ENCODE measurements around the gene CXCL13. TPM values are rescaled to one million over a fixed set of nuclear protein-coding genes. Genes with fewer than 3 reads are reported as not detected.

CXCL13 gene
- total and polyA plus RNA-seq, 2 of the 13 experiments (the other 11 are each of a cell fraction or from before 2014, with no cell fraction given) = not detected

DNA sequence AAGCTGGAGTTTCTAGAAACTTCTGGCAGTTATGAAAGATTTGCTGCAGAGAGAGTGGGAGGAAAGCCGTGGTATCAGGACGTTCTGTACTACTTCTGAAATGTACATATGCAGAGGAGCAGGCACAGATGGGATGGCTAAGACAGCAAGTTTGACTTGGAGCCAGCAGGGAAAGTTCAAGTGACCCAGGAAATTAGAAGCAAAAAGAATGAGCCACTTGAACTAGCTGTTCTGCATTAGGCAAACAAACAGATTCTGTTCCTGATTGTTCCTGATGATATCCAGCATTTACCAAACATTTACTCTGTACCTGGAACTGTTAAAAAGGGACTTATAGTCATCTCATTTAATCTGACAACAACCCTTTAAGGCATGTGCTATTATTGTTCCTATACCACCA lies 41.4 kb upstream of the CXCL13 start (continued):
- TF ChIP-seq, protein P1, sequence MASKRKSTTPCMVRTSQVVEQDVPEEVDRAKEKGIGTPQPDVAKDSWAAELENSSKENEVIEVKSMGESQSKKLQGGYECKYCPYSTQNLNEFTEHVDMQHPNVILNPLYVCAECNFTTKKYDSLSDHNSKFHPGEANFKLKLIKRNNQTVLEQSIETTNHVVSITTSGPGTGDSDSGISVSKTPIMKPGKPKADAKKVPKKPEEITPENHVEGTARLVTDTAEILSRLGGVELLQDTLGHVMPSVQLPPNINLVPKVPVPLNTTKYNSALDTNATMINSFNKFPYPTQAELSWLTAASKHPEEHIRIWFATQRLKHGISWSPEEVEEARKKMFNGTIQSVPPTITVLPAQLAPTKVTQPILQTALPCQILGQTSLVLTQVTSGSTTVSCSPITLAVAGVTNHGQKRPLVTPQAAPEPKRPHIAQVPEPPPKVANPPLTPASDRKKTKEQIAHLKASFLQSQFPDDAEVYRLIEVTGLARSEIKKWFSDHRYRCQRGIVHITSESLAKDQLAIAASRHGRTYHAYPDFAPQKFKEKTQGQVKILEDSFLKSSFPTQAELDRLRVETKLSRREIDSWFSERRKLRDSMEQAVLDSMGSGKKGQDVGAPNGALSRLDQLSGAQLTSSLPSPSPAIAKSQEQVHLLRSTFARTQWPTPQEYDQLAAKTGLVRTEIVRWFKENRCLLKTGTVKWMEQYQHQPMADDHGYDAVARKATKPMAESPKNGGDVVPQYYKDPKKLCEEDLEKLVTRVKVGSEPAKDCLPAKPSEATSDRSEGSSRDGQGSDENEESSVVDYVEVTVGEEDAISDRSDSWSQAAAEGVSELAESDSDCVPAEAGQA (IDR thresholded peaks at IDR 0.05; ENCODE audit: low read depth) = no peak
- TF ChIP-seq, protein P1 (CRISPR knock-in tag; IDR thresholded peaks at IDR 0.05; ENCODE audit: borderline replicate concordance) = no peak
- TF ChIP-seq SP5 (CRISPR knock-in tag; IDR thresholded peaks at IDR 0.05; ENCODE audit: borderline replicate concordance, low read depth) (no peak), ARHGAP35 (CRISPR knock-in tag; IDR thresholded peaks at IDR 0.05; ENCODE audit: borderline replicate concordance) (no peak)
- TF ChIP-seq, protein P2, sequence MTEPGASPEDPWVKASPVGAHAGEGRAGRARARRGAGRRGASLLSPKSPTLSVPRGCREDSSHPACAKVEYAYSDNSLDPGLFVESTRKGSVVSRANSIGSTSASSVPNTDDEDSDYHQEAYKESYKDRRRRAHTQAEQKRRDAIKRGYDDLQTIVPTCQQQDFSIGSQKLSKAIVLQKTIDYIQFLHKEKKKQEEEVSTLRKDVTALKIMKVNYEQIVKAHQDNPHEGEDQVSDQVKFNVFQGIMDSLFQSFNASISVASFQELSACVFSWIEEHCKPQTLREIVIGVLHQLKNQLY (CRISPR knock-in tag; IDR thresholded peaks at IDR 0.05) = no peak

DNA sequence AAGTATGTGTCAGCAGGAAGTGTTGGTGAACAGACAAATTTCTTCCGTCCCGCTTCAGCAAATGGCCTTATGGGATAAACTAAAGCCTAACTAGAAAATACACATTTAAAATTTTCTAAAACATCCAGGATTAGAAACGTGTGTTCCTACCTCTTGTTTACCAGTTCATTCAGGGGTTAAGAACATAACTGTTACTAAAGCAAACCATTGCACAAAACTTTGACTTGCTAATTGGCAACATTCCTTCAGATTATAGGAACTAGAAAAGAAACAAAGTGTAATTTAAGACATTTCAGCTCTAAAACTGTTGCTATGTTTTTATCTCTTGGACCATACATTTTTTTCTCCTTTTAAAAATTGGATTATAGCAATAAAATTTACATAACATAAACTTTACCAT lies 39.5 kb upstream of the CXCL13 start:
- CTCF ChIA-PET (ENCODE audit: low intra/inter-chr PET ratio, low total read pairs) = no interaction called here
- in situ Hi-C loops (cut with HindIII; ENCODE audit: extremely low pct_ligation_motif_present, low pct_unique_long_range_greater_than_20kb) (no loop called here), intact Hi-C loops (cut with micrococcal nuclease; ENCODE audit: unreplicated experiment) (no loop called here)
- no peak overlapping the region for H3K9ac ChIP-seq (ENCODE audit: insufficient read depth, low read depth, low read length)
- no peak overlapping the region for H3K4me3 ChIP-seq (replicated peaks in 1 of 3; ENCODE audit: insufficient read depth in 1 of 3, low read depth in 2 of 3, low read length in 3 of 3)
- H3K27ac ChIP-seq (ENCODE audit: extremely low read length, insufficient read depth, low read length) = no peak overlapping the region
- H3K4me2 ChIP-seq (ENCODE audit: low read depth, low read length) = no peak overlapping the region
- POLR2A ChIA-PET = no interaction called here
- H3K4me1 ChIP-seq (ENCODE audit: insufficient read depth, low read length) = no peaks in the 10 kb centered on the region
- no TSS peak for BruUV-seq (replicated peaks)
- FAIRE-seq (no peak), ATAC-seq (no peak), DNase-seq (ENCODE audit: low spot score) (no peak)
- H3K36me3 ChIP-seq (replicated peaks in 1 of 2; ENCODE audit: control insufficient read depth in 1 of 2, insufficient read depth in 2 of 2, low read length in 2 of 2) = no peaks in the 10 kb centered on the region
- 42% methylated on average over 3 of the region's 3 CpGs for WGBS (ENCODE audit: low lambda C conversion rate)
- H3K9me3 ChIP-seq (ENCODE audit: low read length) = no peaks in the 10 kb centered on the region; the same call in 1 of the 2 replicates
- TF ChIP-seq GATAD1 (CRISPR knock-in tag; IDR thresholded peaks at IDR 0.05) = no peak
- no peaks in the 10 kb centered on the region for H4K20me1 ChIP-seq (ENCODE audit: insufficient read depth, low read length)
- H3K27me3 ChIP-seq (ENCODE audit: control insufficient read depth in 1 of 2, insufficient read depth in 2 of 2, low read length in 2 of 2) = no peaks in the 10 kb centered on the region
- H2AFZ ChIP-seq (ENCODE audit: low read length) = no peak overlapping the region
- H3K79me2 ChIP-seq (ENCODE audit: insufficient read depth, low read length) = no peaks in the 10 kb centered on the region
